B cell (primary cell): Measurements from ENCODE around the gene HBQ1. TPM values are rescaled to one million over a fixed set of nuclear protein-coding genes. Genes with fewer than 3 reads are reported as not detected.

Experiments
- ATAC-seq: fragments of 200-7000 bp; cut with Tn5 transposase; one replicate; pipeline ENCODE4 v1.10.0; 2021; ENCODE audit warnings: low read depth, mild to moderate bottlenecking, moderate number of reproducible peaks, moderate library complexity
- CTCF ChIA-PET: fragments of 350-600 bp; sonication (Branson Sonifier 250); formaldehyde crosslinking; loops from one replicate; lab custom pipeline; 2021; ENCODE audit warnings: antibody characterized with exemption, inconsistent platforms; lab: Charles Lee
- POLR2A ChIA-PET: fragments of 350-600 bp; sonication (Branson Sonifier 250); formaldehyde crosslinking; loops from one replicate; lab custom pipeline; 2021; ENCODE audit warnings: antibody characterized with exemption; lab: Charles Lee
- DNase-seq: peaks from one replicate; pipeline ENCODE4 v3.0.0; 2013
- H2AFZ ChIP-seq: 2 replicates; pipeline ENCODE4 v1.6.1; 2012; ENCODE audit warnings: mild to moderate bottlenecking, low read depth, low read length; ENCODE audit not compliant: insufficient read depth, poor library complexity, severe bottlenecking
- H3K27ac ChIP-seq, 2 donors: 1 replicate in 1 of 2; 2 replicates in 1 of 2; pipeline ENCODE4 v1.5.1; 2012 to 2013; ENCODE audit warnings: low read length in 2 of 2, mild to moderate bottlenecking in 2 of 2, moderate library complexity in 1 of 2
- H3K27me3 ChIP-seq, 4 experiments: fragments of 200-600 bp in 1 of 4; sonication (generic) in 1 of 4; replicated peaks in 1 of 4; 1 replicate in 2 of 4; 2 replicates in 2 of 4; pipeline versions ENCODE4 v1.6.1 to v1.7.0; 2013 to 2016; ENCODE audit warnings: low read length in 3 of 4, mild to moderate bottlenecking in 2 of 4, mixed read lengths in 1 of 4, moderate library complexity in 1 of 4; ENCODE audit not compliant: insufficient read depth in 4 of 4, control insufficient read depth in 3 of 4; ENCODE audit errors: control extremely low read depth in 1 of 4
- H3K36me3 ChIP-seq, 2 experiments: replicated peaks in 1 of 2; 1 replicate in 1 of 2; 2 replicates in 1 of 2; pipeline versions ENCODE4 v1.6.1 to v1.7.1; 2013; ENCODE audit warnings: low read length in 1 of 2; ENCODE audit not compliant: insufficient read depth in 2 of 2, control insufficient read depth in 1 of 2; ENCODE audit errors: control extremely low read depth in 1 of 2, extremely low read depth in 1 of 2
- H3K4me1 ChIP-seq, 2 donors: fragments of 200-600 bp in 1 of 2; sonication (generic) in 1 of 2; 1 replicate in 1 of 2; 2 replicates in 1 of 2; pipeline versions ENCODE4 v1.5.1 to v1.6.1; 2013 to 2017; ENCODE audit warnings: low read length in 2 of 2; ENCODE audit not compliant: control insufficient read depth in 2 of 2, insufficient read depth in 2 of 2
- H3K4me2 ChIP-seq: replicated peaks from 2 replicates; pipeline ENCODE3; 2012; ENCODE audit warnings: mild to moderate bottlenecking, low read depth, low read length; ENCODE audit not compliant: poor library complexity, severe bottlenecking
- H3K4me3 ChIP-seq, 5 experiments: fragments of 200-600 bp in 1 of 5; sonication (generic) in 1 of 5; 1 replicate in 3 of 5; 2 replicates in 2 of 5; pipeline versions ENCODE4 v1.5.1 to v1.7.0; 2011 to 2016; ENCODE audit warnings: low read length in 4 of 5, mild to moderate bottlenecking in 4 of 5, low read depth in 2 of 5, control low read depth in 1 of 5, moderate library complexity in 1 of 5; ENCODE audit not compliant: insufficient read depth in 1 of 5; ENCODE audit errors: control extremely low read depth in 1 of 5, extremely low read depth in 1 of 5
- H3K79me2 ChIP-seq: fragments of 200-600 bp; sonication (generic); one replicate; pipeline ENCODE4 v1.6.0; 2016; ENCODE audit warnings: low read length; ENCODE audit not compliant: control insufficient read depth, insufficient read depth
- H3K9ac ChIP-seq: fragments of 200-600 bp; sonication (generic); 2 replicates; pipeline ENCODE4 v1.6.1; 2017; ENCODE audit warnings: mild to moderate bottlenecking, low read length, moderate library complexity
- H3K9me3 ChIP-seq, 3 donors: one replicate each; pipeline versions ENCODE4 v1.6.1 to v1.7.1; 2013; ENCODE audit warnings: low read length in 2 of 3; ENCODE audit not compliant: control insufficient read depth in 2 of 3, insufficient read depth in 1 of 3; ENCODE audit errors: control extremely low read depth in 1 of 3
- H4K20me1 ChIP-seq: 2 replicates; pipeline ENCODE4 v1.6.0; 2012; ENCODE audit warnings: mild to moderate bottlenecking, low read length; ENCODE audit not compliant: insufficient read depth, control insufficient read depth, poor library complexity, severe bottlenecking
- H3K27ac Mint-ChIP-seq: one replicate; pipeline ENCODE4 v1.8.0; 2021; ENCODE audit warnings: mixed read lengths
- H3K27me3 Mint-ChIP-seq: one replicate; pipeline ENCODE4 v1.8.0; 2021; ENCODE audit warnings: mixed read lengths
- H3K4me1 Mint-ChIP-seq: one replicate; pipeline ENCODE4 v1.8.0; 2021; ENCODE audit warnings: mixed read lengths
- H3K4me3 Mint-ChIP-seq: one replicate; pipeline ENCODE4 v1.8.0; 2021; ENCODE audit warnings: mixed read lengths
- H3K9me3 Mint-ChIP-seq: one replicate; pipeline ENCODE4 v1.8.0; 2022; ENCODE audit warnings: mixed read lengths; ENCODE audit not compliant: insufficient read depth
- CTCF ChIP-seq: fragments of 200-600 bp; IDR thresholded peaks from one replicate; pipeline ENCODE4 v1.8.0; 2022; ENCODE audit warnings: antibody characterized with exemption, mild to moderate bottlenecking
- EZH2 ChIP-seq: IDR thresholded peaks from 2 replicates; pipeline ENCODE4 v1.6.1; 2012; ENCODE audit warnings: borderline replicate concordance, low read depth, mild to moderate bottlenecking, moderate library complexity, low read length; ENCODE audit not compliant: insufficient read depth, poor library complexity, severe bottlenecking
- WGBS: methylation state at CpG from one replicate; pipeline ENCODE4 v1.1.5; 2013; ENCODE audit warnings: missing lambda C conversion rate; ENCODE audit not compliant: insufficient coverage; 5-methylcytosine and 5-hydroxymethylcytosine counted together
- intact Hi-C: fragments of 100-400 bp; cut with micrococcal nuclease; formaldehyde crosslinking; loops from one replicate; pipeline ENCODE4 v1.10.0; 2022
- polyA plus RNA-seq: library from polyadenylated mRNA; depleted of rRNA; stranded (reverse); fragments of >200 nt; gene quantifications from 2 replicates; pipeline ENCODE4 v1.2.3, GENCODE V29; 2012
- total RNA-seq, 2 donors: library from RNA; stranded (reverse); fragments of 120-200 nt in 1 of 2; gene quantifications; 1 replicate in 1 of 2; 2 replicates in 1 of 2; pipeline versions ENCODE4 v1.2.3 to v1.2.4, GENCODE V29; 2013 to 2022

Gene HBQ1
- total and polyA plus RNA-seq, 2 donors (not counting 1 experiment from before 2014, with no cell fraction given) = not detected

GRCh38 chr16:194516-194915, 14.3 kb downstream of the HBQ1 start:
- no peaks in the 10 kb centered on the region for H3K4me1 ChIP-seq
- Mint-ChIP-seq H3K9me3 (no peaks in the 10 kb centered on the region), H3K4me1 (no peaks in the 10 kb centered on the region), H3K27ac (no peak overlapping the region), H3K4me3 (no peak overlapping the region), H3K27me3 (no peaks in the 10 kb centered on the region)
- ATAC-seq = no peak
- H3K79me2 ChIP-seq = peaks cover 21% of the 10 kb centered on the region
- H3K9ac ChIP-seq = no peak overlapping the region
- H3K9me3 ChIP-seq = no peaks in the 10 kb centered on the region
- ChIA-PET CTCF (interaction anchor here (1.1 kb wide), 1 partner anchor 129 kb away, joined by 4 read pairs; no protein-coding TSS in a partner anchor), POLR2A (no interaction called here)
- H2AFZ ChIP-seq = no peak overlapping the region
- H3K4me2 ChIP-seq = no peak overlapping the region
- intact Hi-C loops = no loop called here
- DNase-seq = no peak
- peaks cover 49% of the 10 kb centered on the region for H4K20me1 ChIP-seq
- no peaks in the 10 kb centered on the region for H3K27me3 ChIP-seq
- H3K4me3 ChIP-seq = no peak overlapping the region
- 74% methylated on average over 5 of the region's 6 CpGs for WGBS
- H3K27ac ChIP-seq = no peak overlapping the region
- TF ChIP-seq CTCF (no peak), EZH2 (no peak)
- H3K36me3 ChIP-seq = peaks cover 10 to 86% of the 10 kb centered on the region in 2 experiments

- H4K20me1 ChIP-seq = peaks cover 28% of the 10 kb centered on the region
- intact Hi-C loops = no loop called here
- Mint-ChIP-seq H3K4me3 (no peak overlapping the region), H3K4me1 (no peaks in the 10 kb centered on the region), H3K27me3 (no peaks in the 10 kb centered on the region), H3K27ac (no peak overlapping the region), H3K9me3 (no peaks in the 10 kb centered on the region)
- ChIA-PET CTCF (no interaction called here), POLR2A (interaction anchor here (0.7 kb wide), 1 partner anchor 20 kb away, joined by 5 read pairs; the partner anchor contains the start of gene HBQ1)
- H3K9me3 ChIP-seq = no peaks in the 10 kb centered on the region
- DNase-seq = no peak
- 100% methylated on average over 3 of the region's 5 CpGs for WGBS
- no peak overlapping the region for H3K4me3 ChIP-seq
- H3K4me1 ChIP-seq = no peaks in the 10 kb centered on the region
- no peak overlapping the region for H3K9ac ChIP-seq
- H2AFZ ChIP-seq = no peak overlapping the region
- TF ChIP-seq CTCF = no peak
- TF ChIP-seq EZH2 = no peak
- peaks cover 9% of the 10 kb centered on the region for H3K79me2 ChIP-seq
- H3K27ac ChIP-seq = no peak overlapping the region
- no peaks in the 10 kb centered on the region for H3K27me3 ChIP-seq
- no peak for ATAC-seq
- H3K36me3 ChIP-seq = peaks cover 7 to 67% of the 10 kb centered on the region in 2 experiments
- no peak overlapping the region for H3K4me2 ChIP-seq
These were observed 20.1 kb downstream of the HBQ1 start for GRCh38 chr16:200388-200787.
